ENCODE measurements around the gene PRR19.
A peak's percentile ranks its signal among the peaks of the same experiment; 100 is the strongest.

Gene PRR19

GRCh38 chr19:42270346-42271044 lies 31.4 kb upstream of the PRR19 start:
- Histone ChIP-seq H3K4me1 (ENCODE audit: insufficient read depth, poor library complexity, severe bottlenecking) (peaks cover 10% of the 10 kb centered on the region), H3K9me3 (ENCODE audit: severe bottlenecking) (no peaks in the 10 kb centered on the region), H3K36me3 (ENCODE audit: low read depth) (peaks cover 13% of the 10 kb centered on the region), H3K27ac (ENCODE audit: poor library complexity, severe bottlenecking) (peak overlapping the region; percentile 98), H3K4me3 (ENCODE audit: severe bottlenecking) (peak overlapping the region; percentile 84), H3K27me3 (ENCODE audit: insufficient read depth, poor library complexity, severe bottlenecking) (no peaks in the 10 kb centered on the region)
- DNase-seq (ENCODE audit: low spot score) (peak; percentile 89), ATAC-seq (ENCODE audit: low read depth) (peak; percentile 24)
- TF ChIP-seq CTCF (IDR thresholded peaks at IDR 0.05; ENCODE audit: poor library complexity, severe bottlenecking): no peak

GRCh38 chr19:42271045-42271419 lies 30.9 kb upstream of the PRR19 start:
- Histone ChIP-seq H3K4me3 (ENCODE audit: severe bottlenecking) (no peak overlapping the region), H3K27me3 (ENCODE audit: insufficient read depth, poor library complexity, severe bottlenecking) (no peaks in the 10 kb centered on the region), H3K36me3 (ENCODE audit: low read depth) (peaks cover 17% of the 10 kb centered on the region), H3K27ac (ENCODE audit: poor library complexity, severe bottlenecking) (peak overlapping the region; percentile 98), H3K9me3 (ENCODE audit: severe bottlenecking) (no peaks in the 10 kb centered on the region), H3K4me1 (ENCODE audit: insufficient read depth, poor library complexity, severe bottlenecking) (peaks cover 10% of the 10 kb centered on the region)
- ATAC-seq (ENCODE audit: low read depth) (no peak), DNase-seq (ENCODE audit: low spot score) (no peak)
- TF ChIP-seq CTCF (IDR thresholded peaks at IDR 0.05; ENCODE audit: poor library complexity, severe bottlenecking): no peak

GRCh38 chr19:42271861-42272534 lies 29.9 kb upstream of the PRR19 start:
- DNase-seq (ENCODE audit: low spot score): peak; percentile 51
- Histone ChIP-seq H3K27me3 (ENCODE audit: insufficient read depth, poor library complexity, severe bottlenecking) (no peaks in the 10 kb centered on the region), H3K4me3 (ENCODE audit: severe bottlenecking) (no peak overlapping the region), H3K27ac (ENCODE audit: poor library complexity, severe bottlenecking) (peak overlapping the region; percentile 98), H3K9me3 (ENCODE audit: severe bottlenecking) (no peaks in the 10 kb centered on the region), H3K4me1 (ENCODE audit: insufficient read depth, poor library complexity, severe bottlenecking) (peaks cover 14% of the 10 kb centered on the region), H3K36me3 (ENCODE audit: low read depth) (peaks cover 27% of the 10 kb centered on the region)
- no peak for ATAC-seq (ENCODE audit: low read depth)
- no peak for TF ChIP-seq CTCF (IDR thresholded peaks at IDR 0.05; ENCODE audit: poor library complexity, severe bottlenecking)

- Histone ChIP-seq H3K4me3 (ENCODE audit: severe bottlenecking) (no peak overlapping the region), H3K36me3 (ENCODE audit: low read depth) (peaks cover 32% of the 10 kb centered on the region), H3K27ac (ENCODE audit: poor library complexity, severe bottlenecking) (no peak overlapping the region), H3K4me1 (ENCODE audit: insufficient read depth, poor library complexity, severe bottlenecking) (peaks cover 19% of the 10 kb centered on the region), H3K27me3 (ENCODE audit: insufficient read depth, poor library complexity, severe bottlenecking) (no peaks in the 10 kb centered on the region), H3K9me3 (ENCODE audit: severe bottlenecking) (no peaks in the 10 kb centered on the region)
- ATAC-seq (ENCODE audit: low read depth): no peak
- no peak for TF ChIP-seq CTCF (IDR thresholded peaks at IDR 0.05; ENCODE audit: poor library complexity, severe bottlenecking)
- DNase-seq (ENCODE audit: low spot score): peak; percentile 45
Measured at GRCh38 chr19:42272535-42272897, 29.4 kb upstream of the PRR19 start.

- Histone ChIP-seq H3K27ac (ENCODE audit: poor library complexity, severe bottlenecking) (no peak overlapping the region), H3K9me3 (ENCODE audit: severe bottlenecking) (no peaks in the 10 kb centered on the region), H3K4me1 (ENCODE audit: insufficient read depth, poor library complexity, severe bottlenecking) (peaks cover 23% of the 10 kb centered on the region), H3K36me3 (ENCODE audit: low read depth) (peaks cover 33% of the 10 kb centered on the region), H3K4me3 (ENCODE audit: severe bottlenecking) (no peak overlapping the region), H3K27me3 (ENCODE audit: insufficient read depth, poor library complexity, severe bottlenecking) (no peaks in the 10 kb centered on the region)
- peak; percentile 58 for DNase-seq (ENCODE audit: low spot score)
- no peak for TF ChIP-seq CTCF (IDR thresholded peaks at IDR 0.05; ENCODE audit: poor library complexity, severe bottlenecking)
- ATAC-seq (ENCODE audit: low read depth): no peak
Measured at GRCh38 chr19:42272989-42273406, 28.9 kb upstream of the PRR19 start.

All from RWPE2 (cell line).